Testis (tissue), 2 donors: Measurements from ENCODE around the gene ECM1.

Experiments used
- POLR2A ChIP-seq: fragments of 450-650 bp; IDR thresholded peaks from one replicate; pipeline ENCODE4 v1.6.1; 2017; ENCODE audit warnings: antibody characterized with exemption, mild to moderate bottlenecking, moderate library complexity
- TF ChIP-seq, protein P1 (sequence below), 3 experiments: fragments of 450-650 bp in 2 of 3; fragments of 200-600 bp in 1 of 3; sonication (generic) in 1 of 3; IDR thresholded peaks; one replicate each; pipeline ENCODE4 v1.5.1; 2016 to 2019; ENCODE audit warnings: antibody characterized with exemption in 3 of 3, mild to moderate bottlenecking in 2 of 3, moderate library complexity in 1 of 3

DNA sequence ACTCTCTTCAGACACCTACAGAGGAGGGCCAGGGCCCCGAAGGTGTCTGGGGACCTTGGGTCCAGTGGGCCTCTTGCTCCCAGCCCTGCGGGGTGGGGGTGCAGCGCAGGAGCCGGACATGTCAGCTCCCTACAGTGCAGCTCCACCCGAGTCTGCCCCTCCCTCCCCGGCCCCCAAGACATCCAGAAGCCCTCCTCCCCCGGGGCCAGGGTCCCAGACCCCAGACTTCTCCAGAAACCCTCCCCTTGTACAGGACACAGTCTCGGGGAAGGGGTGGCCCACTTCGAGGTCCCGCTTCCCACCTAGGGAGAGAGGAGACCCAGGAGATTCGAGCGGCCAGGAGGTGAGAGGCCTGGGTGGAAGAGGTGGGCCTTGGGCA is 45.0 kb downstream of the ECM1 start:
- TF ChIP-seq, protein P1, sequence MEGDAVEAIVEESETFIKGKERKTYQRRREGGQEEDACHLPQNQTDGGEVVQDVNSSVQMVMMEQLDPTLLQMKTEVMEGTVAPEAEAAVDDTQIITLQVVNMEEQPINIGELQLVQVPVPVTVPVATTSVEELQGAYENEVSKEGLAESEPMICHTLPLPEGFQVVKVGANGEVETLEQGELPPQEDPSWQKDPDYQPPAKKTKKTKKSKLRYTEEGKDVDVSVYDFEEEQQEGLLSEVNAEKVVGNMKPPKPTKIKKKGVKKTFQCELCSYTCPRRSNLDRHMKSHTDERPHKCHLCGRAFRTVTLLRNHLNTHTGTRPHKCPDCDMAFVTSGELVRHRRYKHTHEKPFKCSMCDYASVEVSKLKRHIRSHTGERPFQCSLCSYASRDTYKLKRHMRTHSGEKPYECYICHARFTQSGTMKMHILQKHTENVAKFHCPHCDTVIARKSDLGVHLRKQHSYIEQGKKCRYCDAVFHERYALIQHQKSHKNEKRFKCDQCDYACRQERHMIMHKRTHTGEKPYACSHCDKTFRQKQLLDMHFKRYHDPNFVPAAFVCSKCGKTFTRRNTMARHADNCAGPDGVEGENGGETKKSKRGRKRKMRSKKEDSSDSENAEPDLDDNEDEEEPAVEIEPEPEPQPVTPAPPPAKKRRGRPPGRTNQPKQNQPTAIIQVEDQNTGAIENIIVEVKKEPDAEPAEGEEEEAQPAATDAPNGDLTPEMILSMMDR (IDR thresholded peaks at IDR 0.05) = no peak
- no peak for TF ChIP-seq POLR2A
